Head of caudate nucleus (tissue), 42 donors: ENCODE data around the gene LZIC.

Source experiments
- DNase-seq, 42 donors: peaks; one replicate each; pipeline versions ENCODE4 v3.0.0 to v3.0.0-alpha.2; 2020 to 2021; ENCODE audit warnings: mixed read lengths in 7 of 42
- intact Hi-C: fragments of 100-400 bp; cut with DNase I; formaldehyde crosslinking; loops from one replicate; pipeline ENCODE4 v1.15.0; 2022

Gene LZIC

DNA sequence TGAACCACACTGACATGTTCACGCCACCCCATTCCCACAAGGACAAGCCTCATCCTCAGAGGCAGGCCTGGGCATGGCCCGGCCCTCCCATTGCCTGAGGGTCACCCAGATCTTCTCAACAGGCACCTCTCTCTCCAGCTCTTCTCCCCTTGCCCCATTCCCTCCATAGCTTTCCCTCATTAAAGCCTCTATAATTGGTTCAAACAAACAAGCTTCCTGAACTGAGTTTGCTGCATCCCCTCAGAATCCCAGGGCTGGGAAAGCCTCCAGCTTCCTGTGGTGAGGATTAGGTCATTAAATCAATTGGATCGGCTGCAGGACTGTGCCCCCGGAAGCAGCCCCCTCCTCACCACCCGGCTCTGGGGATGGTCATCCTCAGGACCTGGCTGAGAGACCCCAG is 52.0 kb downstream of the LZIC start:
- no peak for DNase-seq
- intact Hi-C loops = no loop called here

DNA sequence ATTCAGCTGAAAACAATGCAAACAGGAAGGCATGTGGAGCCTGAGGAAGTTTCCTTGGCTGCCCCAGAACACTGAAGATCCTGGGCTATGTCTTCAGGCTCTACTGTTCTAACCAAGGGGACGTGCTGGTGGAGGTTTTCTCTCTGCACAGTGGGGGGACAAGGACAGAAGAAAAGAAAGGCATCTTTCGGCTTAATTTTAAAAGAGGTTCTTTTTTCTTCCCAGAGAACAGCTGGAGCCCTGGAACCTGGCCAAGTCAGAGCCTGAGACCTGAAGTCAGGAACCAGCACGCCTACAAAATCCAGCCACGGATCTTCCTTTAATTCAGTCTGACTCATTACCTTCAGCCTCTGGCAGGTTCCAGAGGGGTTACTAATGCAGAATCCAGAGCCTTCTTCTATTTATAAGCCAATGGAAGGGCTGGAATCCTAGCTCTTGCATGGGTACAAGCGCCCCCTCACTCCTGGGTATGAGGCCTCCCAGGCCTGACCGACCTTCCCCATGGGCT is 52.9 kb downstream of the LZIC start:
- DNase-seq = peak in 13 of 42 donors; percentile 33 to 74 (median 45)
- intact Hi-C loops = no loop called here

DNA sequence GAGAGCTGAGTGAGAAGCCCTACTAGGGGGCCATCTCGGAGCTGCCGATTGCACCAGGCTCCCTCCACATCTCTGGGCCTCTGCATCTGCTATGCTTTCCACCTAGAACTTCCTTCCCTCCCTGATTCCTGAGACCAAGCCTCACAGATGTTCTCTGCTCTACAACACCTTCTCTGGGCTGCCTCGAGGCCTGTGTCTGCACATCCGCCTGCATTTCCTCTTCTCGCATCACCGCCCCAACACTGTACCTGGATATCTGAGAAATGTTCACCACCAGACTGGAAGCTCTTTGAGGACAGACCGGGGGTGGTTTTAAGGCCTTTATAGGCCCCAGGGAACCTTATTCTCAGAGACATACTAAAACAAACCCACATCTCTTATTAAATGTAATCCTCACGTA is 53.8 kb downstream of the LZIC start:
- no peak for DNase-seq
- intact Hi-C loops = no loop called here

DNA sequence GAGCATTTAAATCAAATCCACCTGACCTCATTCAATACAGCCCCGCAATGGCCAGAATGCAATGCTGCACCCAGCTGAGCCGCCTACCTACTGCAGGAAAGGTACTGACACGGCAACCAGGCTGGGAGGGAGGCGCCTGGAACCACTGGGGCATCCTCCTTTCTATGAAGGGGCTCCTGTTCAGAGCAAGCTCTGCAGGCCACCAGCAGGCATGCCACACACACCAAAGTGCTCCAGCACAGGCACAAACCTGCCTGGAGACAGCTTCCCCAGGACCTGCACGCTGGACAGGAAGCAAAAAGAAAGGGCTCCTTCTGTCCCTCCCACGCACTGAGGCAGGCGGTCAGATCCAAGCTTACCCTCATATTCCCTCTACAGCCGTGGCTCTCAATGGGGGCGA is 54.3 kb downstream of the LZIC start:
- intact Hi-C loops = no loop called here
- no peak for DNase-seq

DNA sequence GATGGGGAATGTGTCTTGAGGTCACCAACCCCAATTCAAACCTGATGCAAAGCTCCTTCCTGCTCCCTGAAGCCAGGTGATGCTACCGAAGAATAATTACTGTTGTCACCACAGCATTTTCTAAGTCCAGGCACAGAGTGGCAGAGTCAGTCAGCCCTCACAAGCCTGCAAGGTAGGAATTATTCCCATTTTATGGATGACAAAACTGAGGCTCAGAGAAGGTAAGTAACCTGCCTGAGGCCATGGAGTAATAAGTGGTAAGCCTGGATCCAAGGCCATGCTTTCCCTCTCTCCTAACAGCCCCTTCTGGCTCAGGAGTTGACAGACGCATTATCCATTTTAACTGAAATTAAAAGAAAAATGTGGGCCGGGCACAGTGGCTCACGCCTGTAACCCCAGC is 56.1 kb downstream of the LZIC start:
- DNase-seq = no peak
- intact Hi-C loops = no loop called here

DNA sequence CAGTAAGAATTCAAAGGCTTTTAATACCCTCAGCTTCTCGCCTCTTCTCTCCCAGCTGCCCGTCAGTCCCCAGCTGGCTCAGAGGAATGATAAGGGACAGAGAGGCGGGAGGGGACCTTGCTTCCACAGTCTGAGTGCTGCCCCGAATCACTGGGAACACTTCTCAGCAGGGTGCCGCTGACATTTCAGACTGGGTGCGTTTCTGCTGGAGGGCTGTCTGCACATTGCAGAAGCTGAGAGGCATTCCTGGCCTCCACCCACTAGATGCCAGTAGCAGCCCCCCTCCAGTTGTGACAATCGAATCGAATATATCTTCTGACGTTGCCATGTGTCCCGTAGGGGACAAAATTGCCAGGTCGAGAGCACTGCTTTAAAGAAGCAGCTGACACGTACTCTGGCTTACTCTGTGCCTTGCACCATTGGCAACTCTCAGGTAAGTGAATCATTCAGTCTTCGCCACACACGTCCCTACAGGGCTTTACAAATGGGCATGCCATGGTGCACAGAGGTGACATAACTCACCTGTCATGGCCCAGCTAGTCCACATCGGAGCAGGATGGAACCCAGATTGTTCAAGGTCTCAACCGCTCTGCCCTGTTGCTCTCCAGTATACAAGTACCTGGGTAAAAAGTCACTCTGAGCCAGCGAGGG is 57.0 kb downstream of the LZIC start:
- intact Hi-C loops = no loop called here
- no peak for DNase-seq

DNA sequence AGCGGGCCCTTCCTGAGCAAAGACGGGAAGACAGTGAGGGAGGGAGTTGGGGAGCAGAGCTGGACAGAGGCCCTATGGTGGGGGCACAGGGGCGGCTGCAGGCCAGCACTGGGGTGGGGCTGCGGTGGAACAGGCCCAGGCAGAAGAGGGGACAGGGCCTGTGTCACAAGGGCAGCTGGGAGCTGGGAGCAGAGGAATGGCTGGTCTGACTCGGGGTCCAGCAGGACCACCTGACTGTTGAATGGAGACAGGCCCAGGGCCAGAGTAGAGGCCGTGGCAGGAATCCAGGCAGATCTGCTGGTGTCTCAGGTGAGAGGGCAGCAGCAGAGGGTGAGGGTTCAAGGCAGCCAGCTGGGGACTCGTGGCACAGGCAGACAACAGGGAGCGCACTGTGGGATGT is 58.4 kb downstream of the LZIC start:
- intact Hi-C loops = no loop called here
- no peak for DNase-seq

DNA sequence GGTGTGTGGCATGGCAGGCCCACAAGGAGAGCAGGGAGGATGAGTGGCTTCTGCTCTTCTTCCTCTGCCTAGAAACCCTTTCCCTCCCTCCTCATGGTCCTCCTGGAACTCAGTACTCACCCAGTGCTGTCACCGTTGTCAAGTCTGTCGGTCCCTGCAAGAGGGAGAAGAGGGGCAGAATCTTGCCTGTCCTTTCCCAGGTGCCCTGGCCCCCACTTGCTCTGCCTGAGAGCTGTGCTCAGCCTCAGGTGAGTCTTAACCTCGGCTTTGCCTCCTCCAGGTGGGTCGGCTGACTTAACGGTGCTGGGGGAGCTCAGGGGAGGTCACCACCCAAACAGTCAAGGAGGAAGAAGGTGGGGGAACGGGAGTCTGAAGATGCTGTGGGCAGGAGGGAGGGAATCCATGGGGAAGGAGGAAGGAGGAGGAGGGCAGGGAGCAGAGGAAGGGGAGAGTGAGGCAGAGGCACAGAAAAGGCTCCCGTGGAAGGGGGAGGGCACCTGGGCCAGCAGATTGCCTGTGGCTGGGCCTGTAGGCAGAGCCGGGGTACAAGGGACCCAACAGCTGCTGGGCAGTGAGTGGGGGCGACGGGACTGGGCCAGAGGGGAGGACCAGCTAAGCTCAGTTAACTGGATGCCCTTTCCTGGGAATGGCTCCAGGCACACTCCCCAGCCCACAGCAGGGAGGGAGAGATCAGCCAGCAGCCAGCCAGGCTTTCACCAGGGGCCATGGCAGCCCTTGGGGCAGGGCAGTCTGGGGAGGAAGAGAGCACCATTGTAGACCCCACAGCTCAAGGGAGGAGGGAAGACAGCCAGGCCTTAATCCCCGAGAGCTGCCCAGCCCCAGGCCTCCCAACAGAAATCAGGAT is 59.4 kb downstream of the LZIC start:
- intact Hi-C loops = no loop called here
- DNase-seq = peak in 29 of 42 donors; percentile 14 to 69 (median 45)

DNA sequence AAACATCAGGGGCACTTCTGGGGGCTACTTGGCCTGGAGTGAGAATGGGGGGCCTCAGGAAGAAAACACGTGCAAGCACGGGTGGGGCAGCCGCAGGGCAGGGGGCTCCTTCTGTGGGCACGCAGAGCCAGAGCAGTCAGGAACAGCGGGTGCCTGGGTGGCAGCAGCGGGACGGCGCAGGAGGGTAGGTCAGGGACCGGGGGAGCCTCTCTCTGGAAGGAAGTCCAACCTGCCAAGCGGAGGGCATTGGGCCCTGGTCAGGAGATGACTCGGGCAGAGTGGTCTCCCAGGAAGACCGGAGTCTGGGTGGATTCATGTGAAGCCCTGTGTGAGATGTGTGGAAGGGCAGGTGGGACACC is 60.3 kb downstream of the LZIC start:
- DNase-seq = no peak
- intact Hi-C loops = no loop called here

DNA sequence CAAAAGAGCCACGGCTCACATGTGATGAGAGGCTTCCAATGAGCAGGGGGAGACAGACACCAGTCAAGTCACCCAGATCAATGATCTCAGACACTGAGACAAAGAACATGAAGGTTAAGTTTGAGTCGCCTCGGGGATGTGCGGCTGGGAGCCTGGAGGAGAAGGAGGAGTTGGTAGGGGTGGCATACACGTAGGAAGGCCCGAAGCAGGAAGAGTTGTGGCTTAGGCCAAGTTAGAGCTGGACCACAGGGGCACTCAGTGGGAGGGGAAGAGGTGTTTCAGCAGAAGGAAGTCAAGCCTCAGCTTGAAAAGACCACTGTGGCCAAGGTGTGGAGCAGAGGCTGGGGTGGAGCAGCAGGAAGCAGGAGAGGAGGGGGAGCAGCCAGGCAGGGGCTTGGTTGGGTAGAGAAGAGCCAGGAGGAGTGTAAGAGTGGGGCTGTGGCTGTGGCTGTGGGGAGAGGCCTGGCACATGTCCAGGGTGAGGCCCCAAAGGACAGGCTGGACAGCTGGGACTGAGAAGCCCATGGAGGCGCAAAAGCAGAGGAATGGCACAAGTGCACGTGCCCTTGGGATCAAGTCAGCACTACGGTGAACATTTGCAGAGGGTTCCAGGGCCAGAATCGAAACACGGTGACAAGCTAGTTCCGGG is 60.8 kb downstream of the LZIC start:
- DNase-seq = no peak
- intact Hi-C loops = no loop called here

DNA sequence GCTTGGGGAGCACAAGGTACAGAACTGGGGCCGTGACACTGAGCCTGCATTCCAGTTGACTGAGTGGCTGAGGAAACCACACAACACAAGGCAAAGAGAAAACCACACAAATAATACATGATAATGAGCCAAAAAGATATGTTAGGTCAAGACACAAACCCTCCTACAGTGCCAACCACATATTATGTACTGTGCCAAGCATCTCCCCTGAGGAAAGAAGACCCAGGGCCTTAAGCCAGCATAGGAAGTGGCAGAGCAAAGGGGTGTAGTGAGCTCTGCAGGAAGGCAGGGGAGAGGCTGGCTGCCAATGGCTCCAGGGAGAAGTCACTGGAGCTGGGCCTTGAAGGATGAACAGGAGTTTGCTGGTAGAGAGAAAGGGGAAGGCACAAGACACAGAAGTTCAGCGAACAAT is 61.3 kb downstream of the LZIC start:
- no peak for DNase-seq
- intact Hi-C loops = no loop called here
